C1 segment of cervical spinal cord (tissue), 14 donors: ENCODE data around the gene PCSK6.
"Not testable (repeated sequence)": the region's sequence is repeated elsewhere in the genome, so short reads cannot be mapped to it uniquely, and the experiment has no call there.

ENCODE experiments used
- DNase-seq, 14 donors: peaks; one replicate each; lab custom pipeline; 2025; lab: John Stamatoyannopoulos, UW

The PCSK6 gene

GRCh38 chr15:101358895-101359294, 130.6 kb downstream of the PCSK6 start:
- DNase-seq: no peak

GRCh38 chr15:101357885-101358284, 131.6 kb downstream of the PCSK6 start:
- DNase-seq: no peak

DNA sequence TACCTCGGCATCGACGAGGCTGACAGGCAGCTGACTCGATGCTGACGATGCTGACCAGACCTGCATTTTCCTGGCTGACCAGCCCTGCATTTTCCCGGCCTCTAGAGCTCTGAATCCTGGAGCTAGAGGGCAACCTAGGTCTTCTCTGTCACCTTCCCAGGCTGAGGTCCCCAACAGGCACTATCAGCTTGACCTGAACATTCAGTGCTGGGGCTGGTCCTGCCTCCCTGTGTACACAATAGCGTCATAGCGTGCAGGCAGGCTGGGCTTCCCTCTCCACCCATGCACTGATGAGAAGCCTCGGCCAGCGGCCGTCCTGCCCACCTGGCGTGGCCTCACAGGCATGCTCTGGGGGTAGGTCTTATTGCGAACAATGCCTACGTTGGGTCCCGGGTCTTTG, 132.2 kb downstream of the PCSK6 start:
- DNase-seq: no peak

DNA sequence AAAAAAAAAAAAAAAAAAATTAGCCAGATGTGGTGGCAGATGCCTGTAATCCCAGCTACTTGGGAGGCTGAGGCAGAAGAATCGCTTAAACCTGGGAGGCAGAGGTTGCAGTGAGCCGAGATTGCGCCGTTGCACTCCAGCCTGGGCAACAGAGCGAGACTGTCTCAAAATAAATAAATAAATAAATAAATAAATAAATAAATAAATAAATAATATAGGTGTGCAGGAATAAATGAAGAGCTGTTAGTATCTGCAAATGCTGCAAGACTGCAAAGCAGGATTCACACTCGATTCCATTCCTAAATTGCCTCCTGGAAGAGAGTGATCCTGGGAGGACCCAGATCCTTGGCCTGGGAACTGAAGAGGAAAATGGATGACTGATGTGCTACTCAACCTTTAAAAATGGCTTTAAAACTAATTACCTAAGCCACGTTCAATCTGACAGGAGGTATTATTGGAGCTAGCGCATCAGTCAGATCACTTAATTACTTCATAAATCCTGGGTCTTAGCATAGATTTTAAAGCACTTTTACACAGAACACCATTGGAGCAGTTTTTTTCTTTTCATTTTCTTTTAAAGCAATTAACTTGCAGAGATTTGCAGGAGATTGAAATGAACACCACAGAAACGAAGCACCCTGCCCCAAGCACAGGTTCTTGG, 132.9 kb downstream of the PCSK6 start:
- DNase-seq: not testable (repeated sequence)

DNA sequence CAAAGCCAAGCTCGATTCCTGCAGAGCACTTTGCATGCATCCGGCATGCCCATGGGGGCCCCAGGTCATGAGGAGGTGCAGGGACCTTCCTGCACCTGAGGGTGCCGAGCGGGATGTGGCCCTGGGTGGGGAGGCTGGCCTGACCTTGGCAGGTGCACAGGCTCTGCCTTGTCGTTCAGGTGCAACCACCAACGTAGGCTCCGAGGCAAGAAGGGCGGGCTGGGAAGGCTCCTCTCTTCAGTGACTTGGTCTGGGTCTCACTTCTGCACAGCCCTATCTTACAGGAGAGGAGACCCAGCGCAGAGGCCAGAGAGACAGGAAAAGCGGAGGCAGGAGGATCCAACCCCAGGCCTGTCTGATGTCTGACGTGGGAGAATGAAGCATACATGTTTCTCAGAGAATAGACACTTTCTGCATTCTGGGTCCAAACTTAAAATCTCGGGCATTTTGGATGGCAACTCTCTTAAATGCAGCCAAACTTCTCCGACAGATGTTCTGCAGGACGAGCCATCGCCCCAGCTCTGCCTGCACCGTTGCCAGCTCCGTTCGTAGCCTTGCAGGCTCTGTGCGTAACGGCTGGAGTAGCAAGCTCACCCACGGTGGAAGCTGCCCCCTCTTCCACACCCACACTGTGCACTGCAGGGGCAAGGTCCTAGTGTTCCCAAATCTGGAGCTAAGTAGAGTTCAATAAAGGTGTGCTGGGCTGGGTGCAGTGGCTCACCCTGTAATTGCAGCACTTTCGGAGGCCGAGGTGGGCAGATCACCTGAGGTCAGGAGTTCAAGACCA, 133.6 kb downstream of the PCSK6 start:
- DNase-seq: no peak

- DNase-seq: no peak
Measured at GRCh38 chr15:101354891-101355623, 134.4 kb downstream of the PCSK6 start.

DNA sequence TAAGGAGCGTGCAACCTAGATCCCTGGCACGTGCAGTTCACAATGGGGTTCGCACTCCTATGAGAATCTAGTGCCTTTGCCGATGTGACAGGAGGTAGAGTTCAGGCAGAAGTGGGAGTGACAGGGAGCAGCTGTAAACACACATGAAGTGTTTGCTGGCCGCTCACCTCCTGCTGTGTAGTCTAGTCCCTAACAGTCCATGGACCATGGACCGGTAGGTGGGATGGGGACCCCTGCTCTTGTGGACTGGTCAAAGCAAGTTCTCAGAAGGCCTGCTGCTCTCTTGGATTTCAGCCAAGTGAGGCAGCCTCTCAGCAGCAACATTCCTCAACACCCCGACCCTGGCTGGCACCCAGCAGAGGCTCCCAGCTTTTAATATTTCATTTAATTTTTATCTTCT, 136.3 kb downstream of the PCSK6 start:
- no peak for DNase-seq

DNA sequence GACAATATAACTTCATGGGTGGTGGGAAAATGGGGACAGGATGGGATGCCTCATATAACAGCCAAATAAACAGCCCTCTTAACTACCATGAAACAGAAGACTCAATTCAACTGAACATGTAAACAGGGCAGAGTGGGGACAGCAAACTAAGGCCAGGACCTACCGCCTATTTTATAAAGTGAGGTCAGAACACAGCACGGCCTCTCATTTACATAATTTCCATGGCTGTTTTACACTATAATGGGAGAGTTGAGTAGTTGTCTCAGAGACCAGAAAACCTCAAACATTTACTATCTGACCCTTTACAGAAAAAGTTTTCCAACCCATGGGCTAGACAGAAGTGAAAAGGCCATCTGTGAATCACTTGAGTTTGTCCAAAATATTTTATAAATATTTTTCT, 137.8 kb downstream of the PCSK6 start:
- no peak for DNase-seq

DNA sequence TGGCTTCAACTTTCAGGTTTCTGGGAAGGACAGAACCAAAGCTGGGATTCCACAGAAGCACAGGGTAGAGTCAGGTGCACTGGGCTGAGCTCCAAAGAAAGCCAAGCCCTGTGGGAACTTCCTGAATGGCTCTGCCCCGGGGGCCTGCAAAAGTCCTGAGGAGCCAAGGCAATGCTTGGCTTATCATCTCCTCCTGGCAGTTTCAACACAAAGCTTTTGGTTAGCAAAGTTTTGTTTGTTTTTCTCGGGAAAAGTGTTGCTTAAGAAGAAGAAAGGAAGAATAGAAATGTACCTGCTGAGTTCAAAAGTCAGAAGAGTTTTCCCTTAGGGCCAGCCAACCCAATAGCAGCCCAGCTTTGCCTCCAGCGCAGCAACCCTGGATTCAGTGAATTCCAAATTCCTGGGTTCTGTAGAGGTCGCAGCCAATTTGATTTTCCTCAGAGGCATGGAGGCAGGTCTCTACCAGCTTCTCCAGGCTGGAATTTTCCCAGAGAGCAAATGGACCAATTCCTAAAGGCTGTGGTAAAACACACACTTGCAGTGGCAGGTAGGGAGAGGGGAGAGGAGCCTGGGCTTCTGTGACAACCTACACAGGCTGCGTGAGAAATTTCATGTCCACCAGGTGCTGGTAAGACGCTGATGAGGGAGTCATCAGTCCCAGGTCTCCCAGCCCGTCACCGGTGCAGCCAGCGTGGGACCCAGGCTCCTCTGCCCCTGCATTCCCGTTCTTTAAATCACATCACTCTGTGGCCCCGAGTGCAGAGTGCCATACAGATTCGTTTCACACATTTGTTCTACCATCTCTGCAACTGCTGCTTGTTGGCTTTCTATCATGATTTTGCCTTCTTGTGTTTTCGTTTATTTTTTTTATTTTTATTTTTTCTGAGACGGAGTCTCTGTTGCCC, 140.2 kb downstream of the PCSK6 start:
- DNase-seq: no peak

DNA sequence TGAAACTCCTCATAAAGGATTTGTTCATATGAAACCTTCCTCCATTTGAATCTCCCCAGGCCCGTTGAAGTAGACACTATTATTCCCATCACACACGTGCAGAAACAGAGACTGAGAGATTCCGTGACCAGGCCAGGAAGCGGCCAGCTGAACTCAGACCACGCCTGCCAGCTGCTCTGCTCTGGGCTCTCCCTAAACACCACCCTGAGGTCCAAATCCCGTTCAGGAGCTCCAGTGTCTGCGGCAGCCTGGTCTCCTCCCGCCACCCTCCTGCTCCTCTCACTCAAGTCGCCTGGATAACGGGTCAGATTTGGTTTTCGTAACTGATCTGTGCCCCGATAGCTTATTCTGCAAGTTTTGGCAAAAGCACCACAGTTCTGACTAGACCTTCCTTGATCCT, 140.9 kb downstream of the PCSK6 start:
- DNase-seq: no peak

GRCh38 chr15:101348015-101348414, 141.5 kb downstream of the PCSK6 start:
- no peak for DNase-seq

GRCh38 chr15:101347454-101347853, 142.1 kb downstream of the PCSK6 start:
- no peak for DNase-seq

DNA sequence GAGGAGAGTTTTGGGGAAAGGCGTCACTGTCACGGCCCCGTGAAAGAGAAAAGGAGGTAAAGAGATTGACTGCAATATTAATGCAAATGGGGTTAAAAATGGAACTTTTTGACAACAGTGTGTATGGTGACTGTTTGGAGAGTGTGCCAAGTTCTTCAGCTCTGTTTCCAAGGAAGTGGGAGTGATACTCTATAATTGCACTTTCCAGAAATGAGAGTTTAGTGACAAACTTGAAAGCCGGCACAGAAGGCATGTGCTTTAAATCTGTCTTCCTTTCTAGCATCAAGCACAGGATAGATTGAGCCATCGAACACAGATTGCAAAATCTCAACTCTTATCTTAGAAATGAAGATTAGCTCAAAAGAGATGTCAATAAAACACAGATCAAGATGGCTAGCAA, 142.6 kb downstream of the PCSK6 start:
- no peak for DNase-seq

GRCh38 chr15:101342056-101342455, 147.5 kb downstream of the PCSK6 start:
- no peak for DNase-seq

GRCh38 chr15:101338502-101339057, 150.9 kb downstream of the PCSK6 start:
- DNase-seq: no peak

DNA sequence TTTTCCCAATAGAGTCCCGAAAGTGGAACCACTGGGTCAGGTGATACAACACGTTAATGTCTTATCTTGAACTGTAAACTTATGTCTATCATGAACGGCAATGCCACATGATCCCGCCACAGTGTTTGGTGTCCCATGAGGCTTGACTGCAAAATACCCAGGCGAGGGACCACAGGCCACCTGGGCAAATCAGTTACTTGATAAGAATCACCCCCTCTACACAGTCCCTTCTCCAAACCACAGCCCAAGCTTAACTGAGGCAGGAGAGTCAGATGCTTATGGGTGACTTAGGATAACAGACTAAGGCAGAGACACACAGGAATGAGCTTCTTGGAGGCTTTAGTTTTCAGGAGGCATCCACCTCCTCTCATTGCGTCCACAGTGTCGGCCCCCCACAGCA, 151.5 kb downstream of the PCSK6 start:
- no peak for DNase-seq

DNA sequence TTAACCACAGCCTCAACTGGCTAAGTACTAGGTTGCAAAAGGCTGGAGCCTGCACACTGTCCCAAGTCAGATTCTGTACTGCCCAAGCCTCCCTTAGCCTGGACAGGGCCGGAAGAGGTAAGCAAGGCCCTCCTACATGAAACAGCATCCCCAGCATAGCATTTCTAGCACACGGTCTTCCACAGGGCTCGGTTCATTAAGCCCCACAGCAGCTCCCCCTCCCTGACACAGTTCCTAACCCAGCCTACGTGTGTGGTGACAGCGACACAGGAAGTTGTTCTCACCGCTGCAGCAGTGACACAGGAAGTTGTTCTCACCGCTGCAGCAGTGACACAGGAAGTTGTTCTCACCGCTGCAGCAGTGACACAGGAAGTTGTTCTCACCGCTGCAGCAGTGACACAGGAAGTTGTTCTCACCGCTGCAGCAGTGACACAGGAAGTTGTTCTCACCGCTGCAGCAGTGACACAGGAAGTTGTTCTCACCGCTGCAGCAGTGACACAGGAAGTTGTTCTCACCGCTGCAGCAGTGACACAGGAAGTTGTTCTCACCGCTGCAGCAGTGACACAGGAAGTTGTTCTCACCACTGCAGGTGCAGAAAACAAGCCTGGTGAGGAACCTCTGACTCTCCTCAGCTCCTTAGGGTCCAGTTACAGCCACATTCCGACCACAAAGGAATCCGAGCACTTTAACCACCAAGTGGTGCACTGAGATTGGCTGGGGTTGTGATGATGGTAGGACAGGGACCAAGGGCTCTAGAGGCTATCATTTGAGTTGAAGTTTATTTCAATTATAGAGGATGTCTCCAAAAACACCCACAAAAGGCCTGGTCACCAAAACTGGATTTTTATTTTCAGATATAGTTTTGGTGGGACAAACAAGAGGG, 155.4 kb downstream of the PCSK6 start:
- DNase-seq: not testable (repeated sequence)

DNA sequence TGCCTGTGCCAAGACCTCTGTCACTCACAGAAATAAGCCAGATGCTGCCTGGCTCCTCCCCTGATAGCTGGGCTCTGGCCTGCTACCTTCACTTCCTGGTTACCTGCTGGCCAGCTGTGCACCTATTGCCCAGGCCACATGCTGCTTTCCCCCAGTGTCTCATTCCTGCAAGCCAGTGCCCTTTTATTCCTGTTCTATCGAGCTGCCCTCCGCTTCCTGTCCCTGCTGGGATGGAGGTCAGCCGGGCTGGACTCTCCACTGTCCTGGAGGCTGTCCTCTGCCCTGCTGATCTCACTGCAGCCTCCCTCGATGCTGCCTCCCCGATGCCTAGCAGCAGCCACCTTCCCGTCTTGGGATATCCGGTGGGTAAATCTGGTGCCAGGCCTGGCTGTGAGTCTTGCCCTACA, 157.4 kb downstream of the PCSK6 start:
- no peak for DNase-seq

- DNase-seq: no peak
Measured at GRCh38 chr15:101329867-101330380, 159.6 kb downstream of the PCSK6 start.

DNA sequence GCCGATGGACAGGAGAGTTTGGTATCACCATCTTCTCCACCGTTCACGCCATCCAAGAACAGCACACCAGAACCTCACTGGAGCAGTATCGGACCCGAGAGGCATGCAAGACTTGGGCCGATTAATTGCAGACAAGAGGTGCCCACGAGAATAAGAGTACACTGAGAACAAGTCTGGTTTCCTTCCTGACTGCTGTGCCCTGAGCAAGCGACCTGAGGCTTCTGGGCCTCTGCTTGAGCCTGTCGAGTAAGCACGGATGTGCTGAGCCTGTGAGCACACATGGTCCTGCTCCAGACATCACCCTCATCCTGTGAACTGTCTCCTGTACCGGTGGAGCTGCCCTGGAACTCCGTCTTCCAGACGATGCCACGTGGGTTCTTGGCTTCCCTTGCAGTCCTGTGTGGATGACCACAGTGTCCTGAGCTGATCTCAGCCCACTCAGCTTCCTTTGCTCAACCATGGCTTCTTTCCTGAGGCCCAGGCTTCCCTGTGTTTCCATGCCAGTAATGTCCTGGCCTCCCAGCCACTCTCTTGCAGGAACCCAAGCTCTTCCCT, 160.1 kb downstream of the PCSK6 start:
- no peak for DNase-seq
